ENCODE measurements around the gene DDX49.

DNA sequence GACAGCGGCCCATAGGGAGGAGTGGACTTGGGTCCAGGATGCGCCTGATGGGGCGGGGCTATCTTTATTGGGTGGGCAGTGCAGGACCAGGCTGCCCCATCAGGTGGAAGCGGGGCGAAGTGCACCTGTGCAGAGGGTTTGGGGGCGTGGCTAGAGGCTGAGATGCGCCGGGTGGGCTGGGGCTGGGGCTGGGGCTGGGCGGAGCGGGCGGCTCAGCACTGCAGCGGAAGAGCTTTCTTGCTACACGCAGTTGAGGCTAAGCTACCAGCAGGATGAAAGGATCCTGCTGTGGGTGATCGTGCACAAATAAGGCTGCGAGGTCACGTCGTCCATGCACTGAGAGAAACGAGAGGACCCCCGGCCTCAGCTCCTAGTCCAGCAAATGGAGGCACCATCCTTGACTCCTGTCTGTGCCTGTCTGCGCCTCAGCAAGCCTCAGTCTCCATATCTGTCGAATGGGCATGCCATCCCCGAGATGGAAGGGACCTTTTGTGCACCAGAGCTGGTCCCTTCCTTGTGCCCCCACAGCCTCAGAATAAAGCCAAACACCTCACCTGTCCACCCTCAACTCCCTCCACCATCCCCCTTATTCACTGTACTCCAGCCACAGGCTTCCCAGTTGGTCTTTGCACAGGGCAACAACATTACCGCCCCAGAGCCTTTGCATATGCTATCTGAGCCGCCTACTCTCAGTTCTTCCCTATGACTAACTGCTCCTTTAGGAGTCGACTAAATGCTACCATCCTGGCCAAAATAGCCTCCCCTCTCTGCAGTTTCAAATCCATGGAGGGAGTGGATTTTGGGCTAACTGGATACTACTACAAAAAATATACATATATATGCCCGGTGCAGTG lies 42.5 kb downstream of the DDX49 start:
- TF ChIP-seq CTCF (IDR thresholded peaks at IDR 0.05): no peak
- TF ChIP-seq POLR2A (IDR thresholded peaks at IDR 0.05): no peak
